ENCODE results near the gene MEGF6.
"Not testable (repeated sequence)": the region's sequence is repeated elsewhere in the genome, so short reads cannot be mapped to it uniquely, and the experiment has no call there.

MEGF6 gene

GRCh38 chr1:3588395-3588794, 22.9 kb downstream of the MEGF6 start:
- no peak for DNase-seq (ENCODE audit: low read depth, low spot score)
- H3K4me3 ChIP-seq (ENCODE audit: low read depth, low read length): no peak overlapping the region
- CTCF ChIA-PET: interaction anchor here (0.7 to 3.9 kb wide), 2 partner anchors 32 to 135 kb away, joined by 3 to 27 read pairs; no protein-coding TSS in a partner anchor
- TF ChIP-seq CTCF (IDR thresholded peaks at IDR 0.05; ENCODE audit: insufficient read depth, low read length, missing control alignments): no peak
- POLR2A ChIA-PET: no interaction called here

- no peak for DNase-seq (ENCODE audit: low read depth, low spot score)
- ChIA-PET CTCF (interaction anchor here (0.7 to 3.9 kb wide), 7 partner anchors 9 to 33 kb away, joined by 3 to 27 read pairs (median 4); no protein-coding TSS in a partner anchor), POLR2A (no interaction called here)
- no peak overlapping the region for H3K4me3 ChIP-seq (ENCODE audit: low read depth, low read length)
- TF ChIP-seq CTCF (IDR thresholded peaks at IDR 0.05; ENCODE audit: insufficient read depth, low read length, missing control alignments): no peak
Observed at GRCh38 chr1:3586986-3587759, 24.1 kb downstream of the MEGF6 start.

GRCh38 chr1:3585940-3586568, 25.3 kb downstream of the MEGF6 start:
- no peak for DNase-seq (ENCODE audit: low read depth, low spot score)
- no peak overlapping the region for H3K4me3 ChIP-seq (ENCODE audit: low read depth, low read length)
- no peak for TF ChIP-seq CTCF (IDR thresholded peaks at IDR 0.05; ENCODE audit: insufficient read depth, low read length, missing control alignments)
- CTCF ChIA-PET: interaction anchor here (0.7 to 3.9 kb wide), 3 partner anchors 22 to 34 kb away, joined by 3 to 27 read pairs (median 5); no protein-coding TSS in a partner anchor
- POLR2A ChIA-PET: no interaction called here

- CTCF ChIA-PET: interaction anchor here (1.6 to 1.7 kb wide), 2 partner anchors 23 to 34 kb away, joined by 5 to 10 read pairs; no protein-coding TSS in a partner anchor
- DNase-seq (ENCODE audit: low read depth, low spot score); POLR2A ChIA-PET; H3K4me3 ChIP-seq (ENCODE audit: low read depth, low read length): not testable (repeated sequence)
Observed at GRCh38 chr1:3585353-3585868, 25.9 kb downstream of the MEGF6 start.

GRCh38 chr1:3584915-3585314, 26.4 kb downstream of the MEGF6 start:
- CTCF ChIA-PET: interaction anchor here (1.6 to 1.7 kb wide), 2 partner anchors 23 to 35 kb away, joined by 5 to 10 read pairs; no protein-coding TSS in a partner anchor
- H3K4me3 ChIP-seq (ENCODE audit: low read depth, low read length): no peak overlapping the region
- no peak for DNase-seq (ENCODE audit: low read depth, low spot score)
- TF ChIP-seq CTCF (IDR thresholded peaks at IDR 0.05; ENCODE audit: insufficient read depth, low read length, missing control alignments): no peak
- POLR2A ChIA-PET: no interaction called here

GRCh38 chr1:3583751-3584150, 27.6 kb downstream of the MEGF6 start:
- DNase-seq (ENCODE audit: low read depth, low spot score); POLR2A ChIA-PET; H3K4me3 ChIP-seq (ENCODE audit: low read depth, low read length): not testable (repeated sequence)
- CTCF ChIA-PET: interaction anchor here (1.6 to 1.7 kb wide), 2 partner anchors 25 to 36 kb away, joined by 5 to 10 read pairs; no protein-coding TSS in a partner anchor

Measured in AG04449 (cell line).